Raji (cell line): Measurements from ENCODE around the gene CAMKK2.

Experiments
- POLR2A ChIP-seq: IDR thresholded peaks from 2 replicates; pipeline ENCODE4 v1.6.1; 2011; ENCODE audit warnings: low read depth, low read length, control low read depth; ENCODE audit not compliant: insufficient read depth

CAMKK2 gene

DNA sequence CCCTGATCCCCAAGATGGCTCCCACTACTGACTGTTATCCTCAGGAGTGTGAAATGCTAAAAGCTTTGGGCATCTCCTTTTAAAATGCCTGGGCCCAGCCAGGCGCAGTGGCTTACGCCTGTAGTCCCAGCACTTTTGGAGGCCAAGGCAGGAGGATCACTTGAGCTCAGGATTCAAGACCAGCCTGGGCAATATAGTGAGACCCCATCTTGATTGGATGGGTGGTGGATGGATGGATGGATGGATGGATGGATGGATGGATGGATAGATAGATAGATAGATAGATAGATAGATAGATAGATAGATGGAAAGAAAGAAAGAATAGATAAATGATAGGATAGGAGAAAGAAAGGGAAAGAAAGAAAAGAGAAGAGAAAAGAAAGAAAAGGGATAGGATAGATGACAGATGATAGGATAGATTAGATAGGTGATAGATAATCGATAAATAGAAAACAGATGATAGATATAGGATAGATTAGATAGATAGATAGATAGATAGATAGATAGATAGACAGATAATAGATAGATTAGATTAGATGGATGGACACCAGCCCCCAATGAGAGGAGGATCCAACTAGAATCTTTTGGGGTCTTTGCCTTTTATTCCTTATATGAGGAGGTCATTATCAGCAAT is 77.0 kb downstream of the CAMKK2 start:
- TF ChIP-seq POLR2A, result no peak

- no peak for TF ChIP-seq POLR2A
Observed at GRCh38 chr12:121218588-121219352, 77.7 kb downstream of the CAMKK2 start.

- TF ChIP-seq POLR2A, result no peak
Observed at GRCh38 chr12:121217761-121218160, 78.7 kb downstream of the CAMKK2 start.

DNA sequence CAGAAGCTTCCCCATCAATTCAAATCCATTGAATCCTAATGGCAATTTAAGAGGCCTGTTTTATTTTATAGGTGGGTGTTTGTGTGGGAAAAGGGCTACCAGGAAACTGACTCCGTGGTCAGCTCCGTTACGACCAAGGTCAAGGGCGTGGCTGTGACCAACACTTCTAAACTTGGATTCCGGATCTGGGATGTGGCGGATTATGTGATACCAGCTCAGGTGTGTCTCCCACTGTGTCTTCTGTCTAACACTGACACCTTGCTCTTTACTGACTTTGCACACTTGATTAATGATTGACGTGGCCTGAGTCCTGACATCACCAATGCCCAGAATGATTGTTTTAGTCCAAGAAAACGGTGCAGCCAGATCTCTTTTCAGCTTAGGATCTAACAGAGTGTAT is 79.4 kb downstream of the CAMKK2 start:
- no peak for TF ChIP-seq POLR2A

DNA sequence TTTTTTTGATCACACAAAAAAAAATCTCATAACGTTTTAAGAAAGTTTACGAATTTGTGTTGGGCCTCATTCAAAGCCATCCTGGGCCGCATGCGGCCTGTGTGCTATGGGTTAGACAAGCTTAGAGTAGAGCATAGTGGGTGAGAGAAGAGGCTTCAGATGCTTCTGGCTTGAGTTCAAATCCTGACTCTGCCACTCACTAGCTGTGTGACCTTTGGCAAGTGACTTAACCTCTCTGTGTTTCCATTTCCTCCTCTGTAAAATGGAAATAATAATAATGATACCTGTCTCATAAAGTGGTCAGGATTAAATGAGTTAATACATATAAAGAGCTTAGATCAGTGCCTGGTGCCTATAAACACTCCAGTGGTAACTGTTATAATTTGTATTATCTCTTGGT is 80.4 kb downstream of the CAMKK2 start:
- no peak for TF ChIP-seq POLR2A

DNA sequence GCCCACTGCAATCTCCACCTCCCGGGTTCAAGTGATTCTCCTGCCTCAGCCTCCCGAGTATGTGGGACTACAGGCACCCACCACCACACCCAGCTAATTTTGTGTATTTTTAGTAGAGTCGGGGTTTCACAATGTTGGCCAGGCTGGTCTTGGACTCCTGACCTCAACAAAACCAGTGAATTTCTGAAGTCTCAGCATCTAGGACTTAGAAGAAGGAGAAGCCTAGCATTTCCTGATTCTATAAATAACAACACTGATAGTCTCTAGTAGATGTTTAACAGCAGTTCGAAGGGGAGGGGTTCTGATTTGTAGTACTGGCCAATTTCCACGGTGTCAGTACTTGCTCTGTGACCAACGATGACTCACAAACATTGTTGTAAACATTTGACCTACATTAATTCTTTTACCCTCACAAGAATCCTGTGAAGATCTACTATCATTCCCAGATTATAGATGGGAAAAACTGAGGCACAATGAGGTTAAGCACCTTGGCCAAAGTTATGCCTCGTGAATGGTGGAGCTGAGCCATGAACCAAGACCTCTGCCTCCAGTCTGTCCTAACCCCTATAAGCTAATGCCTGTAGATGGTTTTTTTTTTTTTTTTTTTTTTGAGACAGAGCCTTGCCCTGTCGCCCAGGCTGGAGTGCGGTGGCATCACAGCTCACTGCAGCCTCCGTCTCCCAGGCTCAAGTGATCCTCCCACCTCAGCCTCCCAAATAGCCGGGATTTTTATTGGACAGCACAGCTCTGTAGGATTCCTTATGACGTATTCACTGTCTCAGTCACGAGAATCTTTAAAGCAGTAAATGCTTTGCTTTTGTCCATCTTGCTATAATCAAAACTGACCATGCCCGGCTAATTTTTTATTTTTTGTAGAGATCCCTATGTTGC is 81.4 kb downstream of the CAMKK2 start:
- TF ChIP-seq POLR2A, result no peak

- TF ChIP-seq POLR2A, result no peak
Observed at GRCh38 chr12:121214166-121214777, 82.2 kb downstream of the CAMKK2 start.

GRCh38 chr12:121212875-121213274 is 83.6 kb downstream of the CAMKK2 start:
- no peak for TF ChIP-seq POLR2A

DNA sequence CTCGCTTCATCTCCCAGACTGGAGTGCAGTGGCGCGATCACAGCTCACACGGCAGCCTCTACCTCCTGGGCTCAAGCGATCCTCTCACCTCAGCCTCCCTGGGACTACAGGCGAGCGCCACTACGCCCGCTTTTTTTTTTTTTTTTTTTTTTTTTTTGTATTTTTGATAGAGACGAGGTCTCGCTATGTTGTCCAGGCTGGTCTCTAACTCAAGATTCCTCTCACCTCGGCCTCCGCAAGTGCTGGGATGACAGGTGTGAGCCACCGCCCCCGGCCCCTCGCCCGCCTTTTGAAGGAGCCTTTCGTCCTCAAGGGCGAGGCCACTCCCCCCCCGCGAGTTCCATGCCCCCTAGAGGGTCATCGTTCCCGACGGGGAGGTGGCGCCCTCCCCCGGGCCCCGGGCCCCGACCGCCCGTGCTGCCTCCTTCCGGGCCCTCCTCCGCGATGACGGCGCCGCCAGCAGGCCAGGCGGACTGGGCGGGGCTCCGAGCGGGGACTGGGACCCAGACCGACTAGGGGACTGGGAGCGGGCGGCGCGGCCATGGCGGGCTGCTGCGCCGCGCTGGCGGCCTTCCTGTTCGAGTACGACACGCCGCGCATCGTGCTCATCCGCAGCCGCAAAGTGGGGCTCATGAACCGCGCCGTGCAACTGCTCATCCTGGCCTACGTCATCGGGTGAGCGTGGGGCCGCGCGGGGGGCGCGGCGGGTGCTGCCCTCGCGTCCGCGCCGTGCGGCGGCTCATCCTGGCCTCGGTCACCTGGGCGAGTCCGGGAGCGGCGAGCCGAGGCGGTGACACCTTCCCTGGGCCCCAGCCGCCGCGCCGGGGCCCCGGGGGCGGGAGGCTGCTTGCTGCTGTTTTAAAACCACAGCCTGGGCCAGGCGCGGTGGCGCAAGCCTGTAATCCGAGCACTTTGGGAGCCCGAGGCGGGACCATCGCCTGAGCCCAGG is 86.6 kb downstream of the CAMKK2 start, which contains the start of gene P2RX4:
Gene P2RX4 (plus strand): TSS at position 506 of the 949 bp plus-strand sequence. CDS start 36 bp downstream, at position 542.
- TF ChIP-seq POLR2A, result peak; percentile 97

GRCh38 chr12:121209221-121209620 is 87.3 kb downstream of the CAMKK2 start:
- no peak for TF ChIP-seq POLR2A

DNA sequence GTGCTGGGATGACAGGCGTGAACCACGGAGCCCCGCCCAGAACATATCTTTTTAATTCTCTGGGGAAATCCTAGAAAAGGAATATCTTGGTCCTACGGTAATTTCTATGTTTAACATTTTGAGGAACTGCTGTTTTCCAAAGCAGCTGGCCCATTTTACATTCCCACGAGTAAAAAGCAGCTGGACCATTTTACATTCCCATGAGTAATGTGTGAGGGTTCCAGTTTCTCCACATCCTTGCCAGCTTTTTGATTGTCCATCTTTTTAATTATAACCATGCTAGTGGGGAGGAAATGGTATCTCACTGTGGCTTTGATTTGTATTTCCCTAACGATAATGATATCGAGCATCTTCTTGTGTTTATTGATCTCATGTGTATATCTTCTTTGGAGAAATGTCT is 91.0 kb downstream of the CAMKK2 start:
- no peak for TF ChIP-seq POLR2A

DNA sequence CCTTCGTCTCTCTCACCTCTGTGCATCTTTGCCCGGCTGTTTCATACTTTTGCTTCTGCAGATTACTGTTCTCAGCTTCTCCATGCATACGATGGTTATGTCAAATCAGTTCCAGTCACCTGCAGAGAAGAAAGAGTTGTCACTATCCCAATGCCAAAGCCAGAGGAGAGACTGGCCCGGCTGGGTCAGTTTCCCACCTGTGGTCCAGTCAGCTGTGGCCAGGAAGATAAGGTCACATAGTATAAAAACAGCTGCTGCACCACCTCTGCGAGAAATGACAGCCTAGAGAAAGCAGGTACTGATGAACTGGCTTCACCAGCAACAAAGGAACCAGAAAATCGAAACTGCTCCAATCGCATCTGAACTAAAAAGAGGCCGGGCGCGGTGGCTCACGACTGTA is 93.0 kb downstream of the CAMKK2 start:
- no peak for TF ChIP-seq POLR2A

- TF ChIP-seq POLR2A, result no peak
Observed at GRCh38 chr12:121202407-121203355, 93.8 kb downstream of the CAMKK2 start.
